ENCODE data around the gene CDHR3.

GRCh38 chr7:106080300-106080987 lies 117.4 kb downstream of the CDHR3 start:
- no peak for TF ChIP-seq POLR2A (IDR thresholded peaks at IDR 0.05)
- TF ChIP-seq CTCF (IDR thresholded peaks at IDR 0.05): no peak
- TF ChIP-seq POLR2AphosphoS5 (IDR thresholded peaks at IDR 0.05): no peak

Measured in gastroesophageal sphincter (tissue), 3 donors.